NCI-H226 (cell line): ENCODE data around the gene ABHD18.
"Not testable (repeated sequence)": the region's sequence is repeated elsewhere in the genome, so short reads cannot be mapped to it uniquely, and the experiment has no call there.

Experiments used
- DNase-seq: peaks from one replicate; pipeline ENCODE4 v3.0.0-alpha.2; 2015

ABHD18 gene

DNA sequence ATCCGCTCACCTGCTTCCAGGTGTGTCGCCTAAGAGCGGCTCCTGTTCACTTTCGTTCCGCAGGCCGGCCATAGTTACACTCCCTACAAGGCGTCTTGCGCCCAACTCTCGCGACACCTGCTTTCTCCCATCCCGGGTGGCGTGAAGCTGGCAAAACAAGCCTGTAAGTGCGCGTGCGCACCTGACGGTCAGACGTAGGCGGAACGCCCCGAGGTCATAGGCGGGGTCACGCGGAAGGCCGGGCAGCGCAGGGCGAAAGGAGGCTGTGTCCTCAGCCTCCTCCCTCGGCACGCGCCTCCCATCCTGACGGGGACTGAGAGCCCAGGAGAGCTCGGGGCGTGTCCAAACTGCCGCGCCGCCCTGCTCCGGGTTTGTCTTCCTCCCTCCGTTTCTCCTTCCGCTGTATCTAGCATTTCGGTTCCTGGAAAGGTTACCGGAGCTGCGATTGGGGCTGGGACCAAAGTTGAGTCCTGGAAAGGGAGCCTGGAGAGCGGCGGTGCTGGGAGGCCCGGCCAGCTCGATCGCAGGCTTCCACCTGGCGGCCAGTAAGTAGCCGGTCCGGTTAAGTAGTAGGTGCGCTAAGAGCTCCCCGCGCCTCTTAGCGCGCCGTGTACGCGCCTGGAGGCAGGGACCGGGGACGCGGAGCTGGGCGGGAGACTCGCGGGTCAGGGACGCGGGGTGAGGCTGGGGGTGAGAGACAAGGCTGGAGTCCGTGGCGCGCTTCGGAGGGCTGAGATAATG lies at the start of gene ABHD18, which contains the start of gene MFSD8:
TSS of gene ABHD18 (plus strand) at position 345 of the 741 bp plus-strand sequence. CDS start 17,550 bp downstream, outside the sequence.
TSS of gene MFSD8 (minus strand) at position 112 of the 741 bp plus-strand sequence. CDS start at position 72, 40 bp downstream.
- DNase-seq, result peak; percentile 95

DNA sequence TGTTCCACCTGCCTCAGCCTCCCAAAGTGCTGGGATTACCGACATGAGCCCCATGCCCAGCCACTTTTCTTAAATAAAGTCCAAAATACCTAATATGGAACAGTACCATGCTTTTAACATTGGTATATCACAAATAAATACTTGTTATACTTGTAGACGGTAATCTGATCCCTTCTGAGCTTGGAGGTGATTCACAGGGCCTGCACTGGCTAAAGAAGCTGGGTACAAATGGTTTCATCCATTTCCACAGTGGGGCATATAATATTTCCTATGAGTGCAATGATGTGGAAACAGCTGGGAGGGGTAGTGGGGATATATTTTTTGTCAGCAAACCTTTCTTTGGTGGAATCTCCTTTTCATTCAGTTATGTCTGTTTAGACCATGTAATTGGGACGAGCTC lies 48.7 kb upstream of the ABHD18 start:
- no peak for DNase-seq

DNA sequence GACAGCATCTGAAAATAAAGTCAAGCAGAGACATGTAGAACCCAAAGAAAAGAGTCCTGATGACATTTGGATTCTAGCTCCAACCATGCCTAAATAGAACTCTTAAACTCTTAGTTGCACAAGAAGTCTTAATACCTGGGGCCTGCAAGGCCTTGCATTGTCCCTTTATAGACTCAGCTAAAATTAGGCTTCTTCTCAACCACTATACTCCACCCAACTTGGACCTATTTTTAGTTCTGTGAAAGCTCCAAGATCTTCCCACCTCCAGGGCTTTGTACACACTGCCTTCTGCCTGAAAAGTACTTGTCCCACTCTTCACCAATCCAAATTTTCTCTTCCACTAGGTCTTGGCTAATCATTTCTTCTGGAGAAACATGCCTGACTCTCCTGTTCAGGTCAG lies 48.1 kb upstream of the ABHD18 start:
- DNase-seq, result no peak

DNA sequence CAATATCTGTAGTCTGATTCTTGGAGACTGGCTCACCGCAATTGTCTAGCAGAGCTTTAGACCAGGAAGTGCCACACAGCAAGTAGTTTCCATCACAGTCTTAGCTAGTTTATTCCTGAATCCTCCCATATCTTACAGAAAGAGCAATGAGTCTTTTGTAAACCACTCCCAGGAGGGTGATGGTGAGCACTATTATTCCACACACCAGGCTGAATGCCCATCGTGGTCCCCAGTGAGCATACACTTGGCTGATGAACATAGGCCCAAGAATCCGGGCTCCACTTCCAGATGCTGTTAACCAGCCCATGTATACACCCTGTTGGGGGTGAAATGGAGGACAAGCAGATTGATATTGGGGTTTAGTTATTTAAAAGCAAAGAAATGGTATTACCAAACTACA lies 44.7 kb upstream of the ABHD18 start:
- DNase-seq, result no peak

DNA sequence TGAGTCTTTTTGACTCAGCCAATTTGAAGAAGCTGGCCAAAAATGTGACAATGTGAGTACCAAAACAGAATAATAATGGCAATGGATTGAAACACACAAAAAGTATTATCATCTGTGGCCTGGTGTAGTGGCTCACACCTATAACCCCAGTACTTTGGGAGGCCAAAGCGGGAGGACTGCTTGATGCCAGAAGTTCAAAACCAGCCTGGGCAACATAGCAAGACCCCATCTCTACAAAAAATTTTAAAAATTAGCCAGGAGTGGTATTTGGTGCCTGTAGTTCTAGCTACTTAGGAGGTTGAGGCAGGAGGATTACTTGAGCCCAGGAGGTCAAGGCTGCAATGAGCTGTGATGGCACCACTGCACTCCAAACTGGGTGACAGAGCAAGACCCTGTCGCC lies 43.0 kb upstream of the ABHD18 start:
- no peak for DNase-seq

DNA sequence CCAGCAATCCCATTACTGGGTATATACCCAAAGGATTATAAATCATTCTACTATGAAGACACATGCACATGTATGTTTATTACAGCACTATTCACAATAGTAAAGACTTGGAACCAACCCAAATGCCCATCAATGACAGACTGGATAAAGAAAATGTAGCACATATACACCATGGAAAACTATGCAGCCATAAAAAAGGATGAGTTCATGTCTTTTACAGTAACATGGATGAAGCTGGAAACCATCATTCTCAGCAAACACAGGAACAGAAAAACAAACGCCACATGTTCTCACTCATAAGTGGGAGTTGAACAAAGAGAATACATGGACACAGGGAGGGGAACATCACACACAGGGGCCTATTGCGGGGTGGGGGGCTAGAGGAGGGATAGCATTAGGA lies 39.5 kb upstream of the ABHD18 start:
- not testable (repeated sequence) for DNase-seq

DNA sequence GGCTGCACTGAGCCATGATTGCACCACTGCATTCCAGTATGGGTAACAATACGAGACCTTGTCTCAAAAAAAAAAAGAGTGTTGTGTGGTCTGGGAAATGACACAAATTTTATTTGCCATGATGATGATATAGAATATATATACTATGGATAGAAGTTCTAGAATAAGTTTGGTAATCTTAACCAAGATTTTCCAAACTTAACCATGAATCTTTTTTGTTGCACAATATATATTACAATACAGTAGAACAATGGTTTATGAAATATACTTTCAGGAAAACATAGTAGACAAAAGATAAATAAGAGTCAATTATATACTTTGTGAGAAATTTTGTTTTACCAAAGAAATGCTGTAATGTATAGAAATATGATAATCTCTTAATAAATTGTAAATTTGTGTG lies 35.0 kb upstream of the ABHD18 start:
- DNase-seq, result no peak

DNA sequence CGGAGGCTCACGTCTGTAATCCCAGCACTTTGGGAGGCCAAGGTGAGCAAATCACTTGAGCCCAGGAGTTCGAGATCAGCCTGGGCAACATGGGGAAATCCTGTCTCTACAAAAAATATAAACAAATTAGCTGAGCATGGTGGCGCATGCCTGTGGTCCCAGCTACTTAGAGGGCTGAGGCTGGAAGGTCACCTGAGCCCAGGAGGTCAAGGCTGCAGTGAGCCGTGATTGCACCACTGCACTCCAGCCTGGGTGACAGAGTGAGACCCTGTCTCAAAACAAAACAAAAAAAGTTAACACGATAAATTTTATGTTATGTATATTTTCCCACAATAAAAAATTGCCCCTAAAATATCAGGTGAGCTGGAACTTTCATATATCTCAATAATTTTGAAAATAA lies 33.4 kb upstream of the ABHD18 start:
- DNase-seq, result peak; percentile 17

DNA sequence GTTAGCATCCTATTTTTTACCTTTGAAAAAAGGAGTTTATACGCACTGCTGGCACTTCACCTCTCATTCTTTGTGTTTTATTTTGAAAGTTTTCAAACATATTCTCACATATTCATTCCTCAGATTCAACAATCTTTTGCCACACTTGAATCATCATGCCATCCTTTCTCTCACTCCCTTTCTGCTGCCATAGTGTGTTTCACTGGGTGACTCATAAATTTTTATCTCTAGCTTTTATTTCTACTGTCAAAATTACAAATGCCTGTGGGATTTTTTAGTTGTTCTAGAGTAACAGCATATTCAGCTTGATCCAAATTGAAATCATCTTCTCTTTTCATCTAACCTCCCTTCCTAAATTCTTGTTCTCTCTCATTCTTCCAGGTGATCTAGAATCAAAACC lies 28.2 kb upstream of the ABHD18 start:
- DNase-seq, result peak; percentile 64

DNA sequence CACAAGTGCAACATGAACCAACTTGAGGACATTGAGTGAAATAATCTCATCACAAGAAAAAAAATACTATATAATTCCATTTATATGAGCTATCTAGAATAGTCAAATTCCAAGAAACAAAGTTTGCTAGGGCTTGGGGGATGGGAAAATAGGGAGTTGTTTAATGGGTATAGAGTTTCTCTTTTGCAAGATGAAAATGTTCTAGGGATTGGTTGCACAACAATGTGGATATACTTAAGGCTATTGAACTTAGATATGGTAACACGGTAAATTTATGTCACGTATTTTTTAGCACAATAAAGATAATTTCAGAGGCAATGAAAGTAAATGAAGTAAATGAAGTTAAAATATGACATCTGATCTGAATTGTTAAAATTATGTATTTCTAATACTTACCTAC lies 8.1 kb upstream of the ABHD18 start:
- DNase-seq, result no peak

DNA sequence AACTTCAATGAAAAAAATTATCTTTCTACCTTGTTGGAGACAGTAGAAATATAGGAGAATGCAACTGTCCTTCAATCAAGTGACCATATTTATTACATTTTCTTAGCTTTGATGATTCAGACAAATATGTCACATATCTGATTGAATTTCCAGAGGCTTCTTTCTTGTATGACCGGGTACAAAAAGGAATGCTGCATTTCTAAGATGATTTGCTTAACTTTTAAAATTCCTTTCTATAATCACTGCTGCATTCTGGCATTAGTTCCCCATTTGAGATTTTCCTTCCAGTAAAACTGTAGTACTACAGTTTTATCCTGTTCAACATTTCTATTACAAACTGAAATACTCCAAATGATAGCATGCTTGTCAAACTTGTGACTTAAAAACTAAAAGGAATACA lies 5.4 kb upstream of the ABHD18 start:
- DNase-seq, result no peak

DNA sequence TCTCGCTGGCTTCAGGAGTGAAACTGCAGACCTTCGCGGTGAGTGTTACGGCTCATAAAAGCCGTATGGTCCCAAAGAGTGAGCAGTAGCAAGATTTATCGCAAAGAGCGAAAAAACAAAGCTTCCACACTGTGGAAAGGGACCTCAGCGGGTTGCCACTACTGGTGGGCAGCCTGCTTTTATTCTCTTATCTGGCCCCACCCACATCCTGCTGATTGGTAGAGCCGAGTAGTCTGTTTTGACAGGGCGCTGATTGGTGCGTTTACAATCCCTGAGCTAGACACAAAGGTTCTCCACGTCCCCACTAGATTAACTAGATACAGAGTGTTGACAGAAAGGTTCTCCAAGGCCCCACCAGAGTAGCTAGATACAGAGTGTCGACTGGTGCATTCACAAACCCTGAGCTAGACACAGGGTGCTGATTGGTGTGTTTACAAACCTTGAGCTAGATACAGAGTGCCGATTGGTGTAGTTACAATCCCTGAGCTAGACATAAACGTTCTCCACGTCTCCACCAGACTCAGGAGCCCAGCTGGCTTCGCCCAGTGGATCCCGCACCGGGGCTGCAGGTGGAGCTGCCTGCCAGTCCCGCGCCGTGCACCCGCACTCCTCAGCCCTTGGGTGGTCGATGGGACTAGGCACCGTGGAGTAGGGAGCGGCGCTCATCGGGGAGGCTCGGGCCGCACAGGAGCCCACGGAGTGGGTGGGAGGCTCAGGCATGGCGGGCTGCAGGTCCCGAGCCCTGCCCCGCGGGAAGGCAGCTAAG lies 1.4 kb upstream of the ABHD18 start:
- not testable (repeated sequence) for DNase-seq

DNA sequence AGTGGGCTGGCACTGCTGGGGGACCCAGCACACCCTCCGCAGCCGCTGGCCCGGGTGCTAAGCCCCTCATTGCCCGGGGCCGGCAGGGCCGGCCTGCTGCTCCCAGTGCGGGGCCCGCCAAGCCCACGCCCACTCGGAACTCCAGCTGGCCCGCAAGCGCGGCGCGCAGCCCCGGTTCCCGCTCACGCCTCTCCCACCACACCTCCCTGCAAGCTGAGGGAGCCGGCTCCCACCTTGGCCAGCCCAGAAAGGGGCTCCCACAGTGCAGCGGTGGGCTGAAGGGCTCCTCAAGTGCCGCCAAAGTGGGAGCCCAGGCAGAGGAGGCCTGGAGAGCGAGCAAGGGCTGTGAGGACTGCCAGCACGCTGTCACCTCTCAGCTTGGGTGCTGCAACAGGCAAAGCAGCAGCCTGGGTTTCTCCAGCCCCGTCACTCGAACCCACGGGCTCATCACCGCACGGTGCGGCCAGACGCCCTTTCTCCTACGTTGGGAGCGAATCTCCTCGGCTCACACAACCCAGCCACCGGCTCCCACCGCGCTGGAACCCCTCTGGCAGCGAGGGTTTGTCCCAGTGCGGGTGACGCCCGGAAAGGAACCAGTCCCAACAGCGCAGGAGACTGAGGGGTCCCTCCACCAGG lies 662 bp upstream of the ABHD18 start:
- not testable (repeated sequence) for DNase-seq

DNA sequence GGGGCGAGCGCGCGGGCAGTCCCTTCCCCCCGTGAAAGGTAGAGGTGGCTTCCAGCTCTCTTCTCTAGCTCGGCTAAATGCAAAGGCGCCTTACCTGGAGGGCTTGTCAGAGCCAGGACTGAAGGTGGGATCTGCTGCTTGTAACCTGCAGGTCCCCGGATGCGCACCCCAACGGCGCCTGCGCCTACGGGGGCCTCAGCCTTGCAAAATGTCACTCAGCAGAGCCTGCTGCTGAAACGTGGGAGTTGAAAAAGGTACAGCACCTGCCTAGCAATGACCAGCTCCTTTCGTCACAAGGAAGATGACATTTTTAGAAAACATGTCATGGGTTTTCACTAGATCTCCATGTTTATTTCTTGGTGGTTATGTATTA lies 583 bp downstream of the ABHD18 start:
- no peak for DNase-seq

DNA sequence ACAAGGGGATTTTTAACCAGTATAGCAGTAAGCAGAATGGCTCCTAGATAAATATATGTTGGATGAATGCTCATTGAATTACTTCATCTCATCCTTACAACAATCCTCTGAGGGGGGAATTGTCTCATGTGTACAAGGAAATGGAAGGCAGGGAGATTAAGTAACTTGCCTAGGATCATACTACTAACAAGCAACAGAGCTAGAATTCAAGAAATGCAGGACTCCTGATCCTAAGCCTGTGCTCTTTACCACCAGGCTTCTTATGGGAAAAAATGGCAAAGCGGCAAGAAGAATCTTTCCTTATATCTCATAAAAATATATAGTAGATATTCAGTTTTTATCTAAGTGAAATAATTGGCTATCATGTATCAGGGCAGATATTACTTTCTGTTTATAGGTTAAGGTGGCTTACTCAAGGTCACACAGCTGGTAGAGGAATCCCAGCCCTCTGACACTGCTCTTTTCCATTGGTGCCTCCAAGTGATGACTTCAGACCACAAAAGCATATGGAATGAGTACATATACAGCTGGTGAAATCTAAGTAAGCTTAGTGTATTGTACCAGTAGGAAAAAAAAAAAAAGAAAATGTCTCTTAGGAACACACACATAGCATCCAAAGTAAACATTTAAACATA lies 2.1 kb downstream of the ABHD18 start:
- DNase-seq, result no peak

DNA sequence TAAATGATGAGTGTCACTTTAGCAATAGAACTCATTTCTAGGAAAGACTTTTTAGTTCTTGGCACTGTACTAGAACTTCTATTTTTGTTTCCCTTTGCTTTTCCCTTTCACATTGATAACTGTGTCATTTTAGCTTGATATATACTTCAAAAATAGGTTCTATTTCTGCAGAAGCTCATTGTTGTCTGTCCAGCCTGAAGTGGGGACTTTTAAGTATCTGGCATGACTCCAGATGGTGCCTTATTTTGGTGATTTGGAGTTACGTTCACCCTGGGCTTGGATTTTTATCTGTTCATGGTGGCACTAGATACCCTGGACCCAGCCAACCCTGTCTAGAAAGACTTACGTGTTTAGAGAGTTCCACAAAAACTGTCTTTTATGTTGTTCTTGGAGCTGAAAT lies 3.4 kb downstream of the ABHD18 start:
- DNase-seq, result no peak

DNA sequence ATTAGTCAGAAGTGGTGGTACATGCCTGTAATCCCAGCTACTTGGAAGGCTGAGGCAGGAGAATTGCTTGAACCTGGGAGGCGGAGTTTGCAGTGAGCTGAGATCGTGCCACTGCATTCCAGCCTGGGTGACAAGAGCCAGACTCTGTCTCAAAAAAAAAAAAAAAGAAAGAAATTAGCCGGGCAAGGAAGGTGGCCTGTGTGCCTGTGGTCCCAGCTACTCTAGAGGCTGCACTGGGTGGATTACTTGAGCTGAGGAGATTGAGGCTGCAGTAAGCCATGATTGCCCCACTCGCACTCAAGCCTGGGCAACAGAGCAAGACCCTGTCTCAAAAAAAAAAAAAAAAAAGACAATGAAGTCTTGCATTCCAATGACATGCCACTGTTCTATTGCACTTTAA lies 5.7 kb downstream of the ABHD18 start:
- DNase-seq, result not testable (repeated sequence)

DNA sequence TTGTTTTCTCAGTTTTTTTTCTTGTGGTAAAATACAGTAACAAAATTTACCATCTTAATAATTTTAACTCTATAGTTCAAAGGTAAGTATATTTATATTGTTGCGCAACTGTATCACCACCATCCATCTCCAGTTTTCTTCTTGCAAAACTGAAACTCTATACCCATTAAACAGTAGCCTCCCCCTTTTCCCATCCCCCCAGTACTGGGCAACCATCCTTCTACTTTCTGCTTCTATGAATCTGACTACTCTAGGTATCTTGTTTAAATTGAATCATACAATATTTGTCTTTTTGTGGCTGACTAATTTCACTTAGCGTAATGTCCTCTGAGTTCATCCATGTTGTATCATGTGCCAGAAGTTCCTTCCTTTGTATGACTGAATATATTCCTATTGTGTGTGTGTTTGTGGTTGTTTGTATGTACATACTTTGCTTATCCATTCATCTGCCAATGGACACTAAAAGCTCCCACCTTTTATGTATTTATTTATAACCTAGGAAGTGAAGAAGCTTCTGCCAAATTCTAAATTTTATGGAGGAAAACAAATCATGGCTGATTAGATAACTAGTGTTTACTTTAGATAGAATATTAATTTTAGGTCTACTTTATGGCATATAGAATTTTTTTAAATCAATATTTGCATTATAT lies 10.0 kb downstream of the ABHD18 start:
- no peak for DNase-seq

DNA sequence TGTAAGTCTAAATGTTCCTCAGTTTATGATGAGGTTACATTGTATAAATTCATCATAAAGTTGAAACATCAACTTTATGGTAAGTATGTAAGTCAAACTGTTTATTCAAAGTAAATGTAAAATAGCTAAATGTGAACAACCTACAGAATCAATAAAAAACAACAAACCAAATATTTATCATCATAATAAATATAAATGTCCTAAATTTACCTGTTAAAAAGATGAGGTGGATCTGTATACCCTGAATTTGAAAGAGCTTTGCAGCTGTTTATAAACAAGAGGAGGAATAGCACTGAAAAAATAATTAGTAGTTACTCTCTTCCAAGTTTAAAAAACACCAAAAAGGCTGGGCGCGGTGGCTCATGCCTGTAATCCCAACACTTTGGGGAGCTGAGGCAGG lies 13.7 kb downstream of the ABHD18 start:
- DNase-seq, result no peak

DNA sequence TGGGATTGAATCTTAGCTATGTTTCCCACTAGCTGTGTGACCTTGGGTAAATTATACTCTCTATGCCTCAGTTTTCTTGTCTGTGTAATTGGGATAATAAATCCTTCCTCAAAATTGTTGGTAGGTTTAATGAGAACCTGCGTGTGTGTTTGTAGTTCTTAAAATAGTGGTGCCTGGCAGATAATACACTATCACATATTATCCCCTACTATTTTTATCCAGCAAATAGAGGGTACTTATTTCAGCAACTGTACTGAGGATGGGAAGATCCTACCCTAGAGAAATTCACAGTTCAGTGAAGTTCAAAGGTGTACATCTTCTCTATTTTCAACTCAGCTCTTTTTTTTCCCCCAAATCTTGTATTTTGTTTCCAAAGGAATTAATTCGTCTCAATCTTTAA lies 17.2 kb downstream of the ABHD18 start:
- no peak for DNase-seq

DNA sequence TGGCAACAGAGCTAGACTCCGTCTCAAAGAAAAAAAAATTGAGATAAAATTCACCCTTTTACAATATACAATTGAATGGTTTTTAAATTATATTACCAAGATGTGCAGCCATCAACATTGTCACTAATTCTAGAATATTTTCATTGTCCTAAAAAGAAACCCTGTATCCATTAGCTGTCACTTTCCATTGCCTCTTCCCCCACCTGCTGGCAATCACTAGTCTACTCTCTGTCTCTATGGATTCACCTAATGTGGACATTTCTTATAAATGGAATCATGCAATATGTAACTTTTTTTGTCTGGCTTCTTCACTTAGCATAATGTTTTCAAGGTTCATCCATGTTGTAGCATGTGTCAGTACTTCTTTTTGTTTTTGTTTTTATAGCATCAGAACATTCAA lies 20.8 kb downstream of the ABHD18 start:
- no peak for DNase-seq

DNA sequence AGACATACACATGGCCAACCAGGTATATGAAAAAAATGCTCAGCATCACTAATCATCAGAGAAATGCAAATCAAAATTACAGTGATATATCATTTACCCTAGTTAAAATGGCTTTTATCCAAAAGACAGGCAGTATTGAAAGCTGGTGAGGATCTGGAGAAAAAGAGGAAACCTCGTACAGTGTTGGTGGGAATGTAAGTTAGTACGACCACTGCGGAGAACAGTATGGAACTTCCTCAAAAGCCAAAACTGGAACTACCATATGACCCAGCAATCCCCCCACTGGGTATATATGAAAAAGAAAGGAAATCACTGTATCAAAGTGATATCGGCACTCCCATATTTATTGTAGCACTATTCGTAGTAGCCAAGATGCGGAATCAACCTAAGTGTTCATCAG lies 23.4 kb downstream of the ABHD18 start:
- no peak for DNase-seq

DNA sequence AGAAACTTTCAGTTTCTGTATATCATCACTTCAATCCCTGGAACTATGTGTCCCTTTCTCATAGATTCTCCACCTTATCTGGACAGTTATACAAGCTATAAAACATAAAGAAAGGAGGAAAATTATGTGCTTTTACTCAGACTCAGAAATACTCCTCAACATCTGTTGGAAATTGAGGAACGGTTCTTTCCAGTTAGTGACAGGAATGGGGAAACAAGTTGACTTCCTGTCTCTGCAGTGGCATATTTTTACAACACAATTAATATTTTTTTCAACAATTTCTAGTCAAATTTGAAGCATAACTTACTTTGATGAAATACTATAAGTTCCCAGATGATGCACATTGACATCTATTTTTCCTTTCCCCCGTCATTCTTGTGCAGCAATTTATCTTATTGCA lies 27.9 kb downstream of the ABHD18 start:
- no peak for DNase-seq
